ENCODE data around the gene CEP78. TPM values are rescaled to one million over a fixed set of nuclear protein-coding genes. Genes with fewer than 3 reads are reported as not detected.

CEP78 gene
- total RNA-seq, 1 donor from 2014 or later = 15.9 TPM

DNA sequence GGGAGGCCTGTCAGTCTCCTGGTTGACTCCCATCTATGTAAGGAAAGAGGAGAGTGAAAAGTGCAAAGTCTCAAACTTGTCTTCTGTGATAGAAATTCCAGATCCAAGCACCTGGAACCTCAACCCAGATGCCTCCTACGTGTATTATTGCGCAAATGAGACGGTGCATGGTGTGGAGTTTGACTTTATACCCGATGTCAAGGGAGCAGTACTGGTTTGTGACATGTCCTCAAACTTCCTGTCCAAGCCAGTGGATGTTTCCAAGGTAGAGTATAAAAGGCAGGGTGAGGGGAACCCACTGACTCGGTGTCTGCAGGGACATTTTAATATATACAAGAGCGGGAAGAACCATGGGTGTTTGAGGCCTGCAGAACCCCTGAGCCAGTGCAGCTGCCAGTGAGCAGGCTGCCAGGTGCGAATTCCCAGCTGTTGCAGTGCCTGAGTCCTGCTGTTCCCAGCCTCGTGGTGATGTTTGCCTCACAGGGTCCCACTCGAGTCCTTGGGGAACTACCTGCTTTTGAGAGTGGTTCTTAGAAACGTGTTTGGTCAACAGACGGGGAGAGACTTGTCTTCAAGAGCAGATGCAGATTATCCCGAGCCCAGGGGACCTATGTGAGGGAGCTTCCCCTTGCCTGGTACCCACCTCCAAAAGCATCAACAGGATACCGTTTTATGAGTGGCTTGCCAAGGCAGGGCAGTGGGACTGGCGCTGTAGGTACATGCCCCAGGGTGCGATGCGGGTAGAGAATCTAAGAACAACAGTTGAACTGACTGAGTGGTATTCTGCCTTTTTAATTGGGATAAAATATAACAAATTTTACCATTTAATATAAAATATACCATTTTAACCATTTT is 70.6 kb downstream of the CEP78 start:
- Mint-ChIP-seq H3K4me1 (ENCODE audit: low read depth) (peaks cover 14% of the 10 kb centered on the region), H3K27ac (ENCODE audit: unreplicated experiment) (no peak overlapping the region), H3K36me3 (ENCODE audit: low read depth) (peaks cover 56% of the 10 kb centered on the region), H3K4me3 (ENCODE audit: unreplicated experiment) (no peak overlapping the region), H3K27me3 (ENCODE audit: low read depth) (no peaks in the 10 kb centered on the region), H3K9me3 (ENCODE audit: low read depth) (no peaks in the 10 kb centered on the region)
- TF ChIP-seq, protein P1, sequence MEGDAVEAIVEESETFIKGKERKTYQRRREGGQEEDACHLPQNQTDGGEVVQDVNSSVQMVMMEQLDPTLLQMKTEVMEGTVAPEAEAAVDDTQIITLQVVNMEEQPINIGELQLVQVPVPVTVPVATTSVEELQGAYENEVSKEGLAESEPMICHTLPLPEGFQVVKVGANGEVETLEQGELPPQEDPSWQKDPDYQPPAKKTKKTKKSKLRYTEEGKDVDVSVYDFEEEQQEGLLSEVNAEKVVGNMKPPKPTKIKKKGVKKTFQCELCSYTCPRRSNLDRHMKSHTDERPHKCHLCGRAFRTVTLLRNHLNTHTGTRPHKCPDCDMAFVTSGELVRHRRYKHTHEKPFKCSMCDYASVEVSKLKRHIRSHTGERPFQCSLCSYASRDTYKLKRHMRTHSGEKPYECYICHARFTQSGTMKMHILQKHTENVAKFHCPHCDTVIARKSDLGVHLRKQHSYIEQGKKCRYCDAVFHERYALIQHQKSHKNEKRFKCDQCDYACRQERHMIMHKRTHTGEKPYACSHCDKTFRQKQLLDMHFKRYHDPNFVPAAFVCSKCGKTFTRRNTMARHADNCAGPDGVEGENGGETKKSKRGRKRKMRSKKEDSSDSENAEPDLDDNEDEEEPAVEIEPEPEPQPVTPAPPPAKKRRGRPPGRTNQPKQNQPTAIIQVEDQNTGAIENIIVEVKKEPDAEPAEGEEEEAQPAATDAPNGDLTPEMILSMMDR (IDR thresholded peaks at IDR 0.05) = no peak
- DNase-seq (ENCODE audit: low spot score) = no peak

DNA sequence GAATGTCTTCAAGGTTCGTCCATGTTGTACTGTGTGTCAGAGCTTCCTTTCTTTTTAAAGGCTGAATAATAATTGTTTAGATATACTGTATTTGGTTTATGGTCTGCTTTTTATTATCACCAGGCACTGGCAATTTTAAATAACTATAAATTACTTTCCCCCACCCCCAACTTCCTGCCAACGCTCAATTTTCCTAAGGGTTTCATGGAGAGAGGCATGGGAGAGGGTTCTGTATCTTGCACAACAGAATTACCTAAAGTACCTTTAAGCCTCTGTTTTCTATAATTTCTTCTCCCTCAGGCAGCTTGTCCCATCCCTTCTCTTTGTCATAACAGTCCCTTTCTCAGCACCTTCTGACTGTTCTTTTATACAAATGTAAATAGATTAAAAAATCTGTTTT is 71.5 kb downstream of the CEP78 start:
- no peak for DNase-seq (ENCODE audit: low spot score)
- peaks cover 10% of the 10 kb centered on the region for H3K4me1 Mint-ChIP-seq (ENCODE audit: low read depth)
- H3K4me3 Mint-ChIP-seq (ENCODE audit: unreplicated experiment) = no peak overlapping the region
- no peaks in the 10 kb centered on the region for H3K27me3 Mint-ChIP-seq (ENCODE audit: low read depth)
- no peaks in the 10 kb centered on the region for H3K9me3 Mint-ChIP-seq (ENCODE audit: low read depth)
- H3K27ac Mint-ChIP-seq (ENCODE audit: unreplicated experiment) = peak overlapping the region; percentile 65
- H3K36me3 Mint-ChIP-seq (ENCODE audit: low read depth) = peaks cover 57% of the 10 kb centered on the region
- TF ChIP-seq, protein P1 (IDR thresholded peaks at IDR 0.05) = no peak

DNA sequence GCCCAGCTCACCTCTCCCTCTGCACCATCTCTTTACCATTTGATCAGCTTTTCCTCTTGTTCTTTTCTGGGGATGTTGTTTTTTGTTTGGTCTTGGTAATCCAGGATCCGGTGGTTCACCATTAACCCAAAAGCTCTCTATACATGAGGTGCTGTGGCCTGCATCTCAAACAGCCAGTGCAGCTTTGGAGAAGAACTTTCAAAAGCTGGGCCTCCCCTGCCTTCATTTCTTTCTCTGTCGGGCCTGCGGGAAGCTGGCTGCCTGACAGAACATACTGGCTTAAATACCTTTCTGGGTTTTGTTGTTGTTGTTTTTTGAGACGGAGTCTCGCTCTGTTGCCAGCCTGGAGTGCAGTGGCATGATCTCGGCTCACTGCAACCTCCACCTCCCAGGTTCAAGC is 73.2 kb downstream of the CEP78 start:
- Mint-ChIP-seq H3K27me3 (ENCODE audit: low read depth) (no peaks in the 10 kb centered on the region), H3K4me1 (ENCODE audit: low read depth) (peaks cover 13% of the 10 kb centered on the region), H3K27ac (ENCODE audit: unreplicated experiment) (no peak overlapping the region), H3K4me3 (ENCODE audit: unreplicated experiment) (no peak overlapping the region), H3K36me3 (ENCODE audit: low read depth) (peaks cover 51% of the 10 kb centered on the region), H3K9me3 (ENCODE audit: low read depth) (no peaks in the 10 kb centered on the region)
- no peak for DNase-seq (ENCODE audit: low spot score)
- TF ChIP-seq, protein P1 (IDR thresholded peaks at IDR 0.05) = no peak

DNA sequence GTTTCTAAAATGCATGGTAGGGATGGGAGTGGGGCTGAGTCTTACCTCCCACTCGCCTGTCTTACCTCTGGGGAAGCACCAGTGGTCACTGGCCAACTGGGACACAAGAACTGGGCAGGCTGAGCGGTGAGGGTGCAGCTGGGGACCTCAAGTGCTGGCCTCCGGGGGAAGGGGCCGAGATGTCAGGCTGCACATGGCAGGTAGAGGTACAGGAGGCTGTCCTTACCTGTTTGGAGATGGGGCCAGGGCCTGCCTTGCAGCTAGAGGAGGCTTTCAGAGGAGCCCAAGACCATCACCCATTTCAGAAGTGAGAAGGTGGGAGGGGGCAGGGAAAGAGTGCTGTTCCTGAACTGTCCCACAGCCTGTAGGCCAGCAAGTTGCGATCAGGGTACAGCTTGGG is 75.2 kb downstream of the CEP78 start:
- Mint-ChIP-seq H3K27ac (ENCODE audit: unreplicated experiment) (no peak overlapping the region), H3K9me3 (ENCODE audit: low read depth) (no peaks in the 10 kb centered on the region), H3K4me3 (ENCODE audit: unreplicated experiment) (no peak overlapping the region), H3K36me3 (ENCODE audit: low read depth) (peaks cover 43% of the 10 kb centered on the region), H3K4me1 (ENCODE audit: low read depth) (peaks cover 20% of the 10 kb centered on the region), H3K27me3 (ENCODE audit: low read depth) (no peaks in the 10 kb centered on the region)
- TF ChIP-seq, protein P1 (IDR thresholded peaks at IDR 0.05) = no peak
- no peak for DNase-seq (ENCODE audit: low spot score)

DNA sequence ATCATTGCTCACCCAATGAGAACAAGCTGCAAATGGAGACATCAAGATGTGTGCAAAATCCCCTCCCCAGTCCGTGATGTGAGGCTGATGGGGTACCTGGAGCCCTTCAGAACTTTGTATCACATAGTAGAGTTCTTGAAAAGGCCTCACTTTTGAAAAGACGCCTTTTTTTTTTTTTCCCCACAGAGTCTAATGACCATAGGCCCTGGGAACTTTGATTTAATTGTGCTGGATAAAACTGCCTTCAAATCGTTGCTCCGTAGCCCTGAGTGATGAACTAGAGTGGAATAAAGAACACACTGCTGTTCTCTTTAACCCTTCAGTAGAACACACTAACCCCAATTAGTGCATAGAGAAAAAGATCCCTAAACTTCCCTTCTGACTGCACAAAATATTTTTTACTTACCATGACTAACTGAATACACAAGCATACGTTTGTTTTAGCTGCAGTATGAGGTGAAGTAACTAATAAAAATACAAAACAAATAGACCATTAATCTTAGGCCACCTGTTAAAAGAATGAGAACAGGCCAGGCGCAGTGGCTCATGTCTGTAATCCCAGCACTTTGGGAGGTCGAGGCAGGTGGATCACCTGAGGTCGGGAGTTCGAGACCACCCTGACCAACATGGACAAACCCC is 76.1 kb downstream of the CEP78 start:
- Mint-ChIP-seq H3K9me3 (ENCODE audit: low read depth) (no peaks in the 10 kb centered on the region), H3K4me3 (ENCODE audit: unreplicated experiment) (no peak overlapping the region), H3K27me3 (ENCODE audit: low read depth) (no peaks in the 10 kb centered on the region), H3K36me3 (ENCODE audit: low read depth) (peaks cover 46% of the 10 kb centered on the region), H3K27ac (ENCODE audit: unreplicated experiment) (no peak overlapping the region), H3K4me1 (ENCODE audit: low read depth) (peaks cover 20% of the 10 kb centered on the region)
- TF ChIP-seq, protein P1 (IDR thresholded peaks at IDR 0.05) = no peak
- no peak for DNase-seq (ENCODE audit: low spot score)
